HTR-8/SVneo (cell line): ENCODE measurements around the gene C10orf105.

Source experiments
- DNase-seq: peaks from one replicate; pipeline ENCODE4 v3.0.0; 2011; ENCODE audit warnings: low spot score, mixed read lengths; ENCODE audit not compliant: insufficient read length
- FAIRE-seq: peaks from 2 replicates; lab custom pipeline; 2011; peaks lifted over from hg19 to GRCh38; lab: Jason Lieb, UNC

C10orf105 gene

DNA sequence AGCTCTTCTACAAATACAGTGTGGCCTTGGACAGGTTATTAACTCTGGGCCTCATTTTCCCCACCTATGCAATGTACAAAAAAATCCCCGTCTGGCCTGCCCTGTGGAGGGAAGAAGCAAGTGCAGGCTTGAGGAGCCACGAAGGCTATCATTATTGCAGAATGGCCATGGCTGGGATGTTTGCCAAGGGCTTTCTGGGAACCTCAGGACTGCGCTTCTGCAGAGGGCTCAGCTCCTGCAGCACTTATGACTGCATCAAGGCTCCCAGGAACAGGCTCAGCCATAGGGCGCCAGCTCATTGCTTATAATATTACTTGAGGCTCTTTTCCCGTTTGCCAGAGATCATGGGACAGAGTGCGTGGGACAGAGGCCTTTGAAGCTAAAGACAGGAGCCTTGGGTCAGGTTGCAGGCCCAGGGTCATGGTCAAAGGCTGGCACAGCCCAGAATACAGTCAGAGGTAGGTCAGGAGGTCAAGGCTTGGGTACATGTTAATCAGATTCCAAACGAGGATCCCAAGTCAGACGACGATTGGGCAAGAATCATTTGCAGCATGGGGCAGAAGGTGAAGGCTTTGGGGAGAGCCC lies 20.6 kb upstream of the C10orf105 start:
- no peak for FAIRE-seq
- DNase-seq = no peak

DNA sequence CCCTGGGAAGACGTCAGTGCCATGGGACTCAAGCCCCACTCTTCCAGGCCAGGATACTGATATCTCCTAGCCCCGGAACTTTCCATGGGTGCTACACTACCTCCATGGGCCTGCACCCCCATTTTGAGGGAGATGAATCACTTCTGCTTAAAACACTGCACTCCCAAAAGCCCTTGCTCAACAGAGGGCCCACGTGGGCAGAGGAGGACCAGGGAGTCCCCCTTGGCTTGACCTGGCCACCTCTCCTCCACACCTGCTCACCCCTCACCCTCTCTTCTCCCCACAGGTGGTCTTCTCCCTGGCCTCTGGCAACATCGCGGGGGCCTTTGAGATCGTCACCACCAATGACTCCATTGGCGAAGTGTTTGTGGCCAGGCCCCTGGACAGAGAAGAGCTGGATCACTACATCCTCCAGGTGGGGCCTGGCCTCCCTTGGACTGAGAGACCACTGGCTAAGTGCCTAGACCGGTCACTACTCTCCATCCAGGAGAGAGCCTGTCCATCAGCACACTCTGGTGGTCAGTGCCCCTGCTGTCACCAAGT lies 19.9 kb upstream of the C10orf105 start:
- no peak for FAIRE-seq
- no peak for DNase-seq

DNA sequence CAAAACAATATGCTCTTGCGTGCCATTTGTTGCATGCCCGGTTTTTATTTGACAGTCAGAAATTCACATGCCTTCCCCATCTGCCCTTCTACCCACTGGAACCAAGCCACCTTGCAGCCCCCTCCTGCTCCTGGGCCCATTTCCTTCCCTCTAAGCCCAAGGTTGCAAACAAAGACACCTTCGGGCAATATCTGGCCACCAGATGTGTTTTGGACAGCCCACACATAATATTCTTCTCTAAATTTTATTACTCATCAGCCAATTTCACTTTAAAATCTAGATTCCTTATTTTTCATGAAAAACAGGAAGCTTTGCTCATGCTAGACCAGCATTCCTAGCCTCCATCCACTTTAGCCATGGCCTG lies 18.2 kb upstream of the C10orf105 start:
- FAIRE-seq (no peak), DNase-seq (no peak)

DNA sequence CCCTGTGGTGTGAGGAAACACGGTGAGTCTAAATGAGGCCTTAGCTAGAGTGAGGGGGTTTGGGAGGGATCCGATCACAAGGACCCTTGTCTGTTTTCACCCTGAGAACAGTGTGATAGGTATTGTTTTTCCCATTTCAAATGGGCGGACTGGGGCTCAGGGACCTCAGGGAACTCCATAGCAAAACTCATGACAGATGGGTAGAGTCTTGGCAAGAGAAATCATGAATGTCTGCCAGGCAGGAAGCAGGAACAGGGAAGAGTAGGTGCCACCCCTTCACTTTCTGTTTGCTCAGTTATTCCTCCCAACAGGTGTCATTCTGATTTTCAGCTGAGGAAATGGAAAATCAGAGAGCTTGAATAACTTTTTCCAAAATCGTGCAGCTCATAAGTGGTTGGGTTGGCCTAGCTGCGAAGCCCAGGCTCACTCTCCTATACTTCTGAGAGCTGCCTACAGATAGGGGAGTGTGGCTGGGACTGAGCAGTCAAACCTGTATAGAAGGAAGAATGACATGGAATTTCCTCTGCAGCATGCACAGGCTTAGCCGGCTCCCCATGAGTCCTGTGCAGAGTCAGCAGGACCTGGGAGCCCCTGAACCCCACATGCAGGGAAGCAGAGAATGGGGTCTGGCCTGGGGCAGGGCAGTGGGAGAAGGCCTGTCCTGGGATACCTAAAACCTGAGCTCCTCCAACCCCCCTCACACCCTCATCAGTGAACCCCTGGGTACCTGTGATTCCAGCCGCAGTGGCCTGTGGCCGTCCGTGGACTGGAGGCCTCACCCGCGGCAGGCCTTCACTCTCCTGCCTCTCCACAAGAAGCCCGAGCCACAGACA lies 17.6 kb upstream of the C10orf105 start:
- FAIRE-seq = no peak
- DNase-seq = no peak

DNA sequence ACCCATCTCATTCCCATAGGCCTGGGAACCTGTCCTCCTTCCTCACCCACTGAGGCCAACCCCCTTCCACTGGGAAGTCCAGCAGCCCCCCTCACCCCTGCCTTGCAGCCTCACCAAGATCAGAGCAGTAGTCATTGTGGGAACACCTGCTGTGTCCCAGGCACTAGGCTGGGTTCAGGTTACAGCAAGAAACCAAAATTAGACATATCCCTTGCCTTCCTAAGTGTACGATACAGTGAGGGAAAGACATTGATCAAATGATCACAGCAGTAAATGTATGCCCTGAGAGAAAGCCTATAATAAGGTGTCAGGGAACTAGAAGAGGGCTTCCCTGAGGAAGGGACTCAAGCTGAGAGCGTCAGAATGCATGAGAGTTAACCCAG lies 17.0 kb upstream of the C10orf105 start:
- no peak for DNase-seq
- no peak for FAIRE-seq

DNA sequence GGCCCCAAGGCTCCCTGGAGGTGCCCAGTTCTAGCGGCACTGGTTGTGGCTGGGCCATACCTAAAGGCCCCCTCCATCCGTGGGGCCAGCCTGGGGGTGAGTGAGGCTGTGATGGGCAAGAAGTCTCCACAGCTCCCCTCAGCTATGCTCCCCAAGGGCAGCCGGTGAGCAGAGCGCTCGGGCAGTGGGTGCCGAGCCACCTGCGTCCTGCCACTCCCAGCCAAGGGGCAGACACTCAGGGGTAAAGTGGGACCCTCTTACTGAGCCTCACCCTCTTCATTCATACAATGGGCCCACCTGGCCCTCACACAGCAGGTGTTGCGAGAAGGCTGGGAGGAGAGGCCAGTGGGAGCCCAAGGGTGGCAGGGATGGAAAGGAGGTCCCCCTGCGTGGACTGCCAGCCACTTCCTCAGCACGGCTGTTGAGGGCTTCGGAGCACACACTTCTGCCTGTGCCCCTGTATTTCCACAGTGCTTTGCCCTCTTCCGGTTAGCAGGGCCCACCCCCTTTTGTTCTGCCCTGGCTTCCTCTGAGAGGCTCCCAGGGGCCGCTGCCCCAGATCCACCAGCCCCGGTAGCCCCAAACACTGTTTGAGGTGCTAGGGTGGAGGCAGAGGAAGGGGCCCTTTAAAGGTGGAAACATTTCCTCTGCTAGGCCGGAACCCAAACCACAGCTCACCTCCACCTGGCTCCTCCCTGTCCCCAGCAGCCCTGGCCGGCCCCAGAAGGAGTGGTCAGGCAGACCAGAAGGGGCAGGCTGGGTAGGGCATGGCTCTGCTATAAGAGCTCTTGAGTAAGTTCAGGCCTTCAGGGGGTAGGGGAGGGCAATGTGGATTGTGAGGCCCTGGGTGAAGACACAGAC lies 16.4 kb upstream of the C10orf105 start:
- FAIRE-seq (no peak), DNase-seq (no peak)

DNA sequence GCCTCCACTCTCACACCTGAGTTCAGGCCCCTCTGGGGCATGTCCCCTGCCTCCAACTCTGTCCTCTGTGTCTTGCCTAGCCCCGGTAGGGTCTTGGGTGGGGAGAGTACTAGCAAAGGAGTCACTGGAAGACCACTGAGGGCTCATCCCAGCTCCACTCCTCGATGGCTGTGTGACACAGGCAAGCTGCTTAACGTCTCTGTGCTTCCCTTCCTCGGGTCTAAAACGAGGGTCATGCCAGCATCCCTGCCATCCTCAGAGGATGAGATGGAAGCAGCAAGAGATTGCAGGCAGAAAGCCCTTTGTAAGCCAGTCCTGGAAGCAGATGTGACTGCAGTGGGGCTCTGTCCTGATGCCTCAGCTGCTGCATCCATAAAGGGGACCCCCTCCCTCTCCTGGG lies 15.2 kb upstream of the C10orf105 start:
- DNase-seq (no peak), FAIRE-seq (no peak)

DNA sequence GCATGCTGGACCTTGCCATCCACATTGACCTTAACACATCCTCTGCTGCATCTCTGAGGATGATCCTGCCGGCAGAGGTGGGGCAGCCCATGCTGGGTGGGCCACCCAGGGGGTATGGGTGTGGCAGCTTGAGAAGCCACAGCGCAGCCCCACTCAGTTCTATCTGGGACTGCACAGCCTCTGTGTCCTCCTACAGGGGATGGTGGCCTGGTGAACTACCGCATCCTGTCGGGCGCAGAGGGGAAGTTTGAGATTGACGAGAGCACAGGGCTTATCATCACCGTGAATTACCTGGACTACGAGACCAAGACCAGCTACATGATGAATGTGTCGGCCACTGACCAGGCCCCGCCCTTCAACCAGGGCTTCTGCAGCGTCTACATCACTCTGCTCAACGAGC lies 12.2 kb upstream of the C10orf105 start:
- DNase-seq (no peak), FAIRE-seq (no peak)

DNA sequence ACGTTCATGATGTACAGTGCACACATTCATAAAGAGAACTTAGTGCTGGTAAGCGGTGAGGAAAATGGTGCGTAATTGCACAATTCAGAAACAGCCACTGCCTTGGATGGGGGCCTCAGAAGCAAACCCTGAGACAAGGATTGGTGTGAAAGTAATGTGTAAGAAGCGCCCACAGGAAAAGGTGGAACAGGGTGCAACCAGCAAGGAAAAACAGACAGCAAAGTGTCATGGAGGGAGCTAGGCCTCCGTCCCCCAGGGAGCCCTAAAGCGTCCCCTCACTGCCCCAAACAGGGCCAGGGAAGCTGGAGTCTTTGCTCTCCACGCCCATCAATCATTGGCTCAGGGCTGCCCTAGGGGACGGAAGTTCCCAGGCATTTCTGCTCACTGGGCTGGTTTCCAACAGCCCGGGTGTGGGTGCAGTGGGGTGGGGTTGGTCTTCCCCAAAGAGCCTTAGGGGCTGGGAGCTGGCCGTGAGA lies 9.6 kb upstream of the C10orf105 start:
- DNase-seq (peak; percentile 75), FAIRE-seq (peak; percentile 67)

DNA sequence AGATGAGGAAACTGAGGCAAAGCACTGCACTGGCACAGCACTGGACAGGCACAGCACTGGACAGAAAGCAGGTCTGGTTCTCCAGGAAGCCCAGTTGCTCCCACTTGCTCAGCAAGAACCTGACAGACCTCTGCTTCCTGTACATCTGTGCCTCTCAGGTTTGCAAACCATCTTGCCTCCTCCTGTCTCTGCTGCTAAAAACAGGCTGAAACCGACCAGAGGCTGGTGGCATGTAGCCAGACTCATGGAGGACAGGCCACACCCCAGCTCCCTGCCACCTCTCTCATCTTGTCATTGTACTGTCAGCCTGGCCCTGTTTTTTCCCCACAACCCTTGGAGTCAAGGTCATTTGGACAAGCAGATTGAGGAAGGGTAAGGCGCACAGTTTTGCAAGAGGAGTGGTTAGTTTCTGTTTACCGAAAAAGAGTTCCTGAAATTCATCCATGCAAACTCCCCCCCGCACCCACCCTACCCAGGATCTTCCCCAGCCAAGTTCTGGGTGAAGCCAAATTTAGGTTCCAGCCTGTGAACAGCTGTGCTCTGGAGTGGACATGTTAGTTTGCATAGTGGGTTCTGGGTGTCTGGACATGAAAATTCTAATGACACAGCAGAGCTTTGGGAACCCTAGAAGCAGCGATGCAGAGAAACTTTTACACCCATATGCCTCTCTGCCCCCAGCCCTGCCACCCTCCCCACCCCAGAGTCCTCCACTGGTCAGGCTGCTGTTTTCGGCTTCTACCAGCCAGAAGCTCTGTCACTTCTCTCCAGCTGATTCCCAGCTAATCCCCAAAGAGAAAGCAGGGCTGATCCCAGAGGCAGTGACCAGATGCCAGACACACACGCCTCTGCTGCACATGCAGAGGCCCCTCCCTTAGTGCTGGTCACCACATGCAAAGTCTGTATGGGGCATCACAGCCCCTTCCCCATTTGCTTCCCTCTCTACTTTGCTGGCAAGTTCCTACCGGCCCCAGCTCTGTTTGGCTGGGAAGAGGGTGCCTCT lies 8.5 kb upstream of the C10orf105 start:
- FAIRE-seq (no peak), DNase-seq (no peak)

DNA sequence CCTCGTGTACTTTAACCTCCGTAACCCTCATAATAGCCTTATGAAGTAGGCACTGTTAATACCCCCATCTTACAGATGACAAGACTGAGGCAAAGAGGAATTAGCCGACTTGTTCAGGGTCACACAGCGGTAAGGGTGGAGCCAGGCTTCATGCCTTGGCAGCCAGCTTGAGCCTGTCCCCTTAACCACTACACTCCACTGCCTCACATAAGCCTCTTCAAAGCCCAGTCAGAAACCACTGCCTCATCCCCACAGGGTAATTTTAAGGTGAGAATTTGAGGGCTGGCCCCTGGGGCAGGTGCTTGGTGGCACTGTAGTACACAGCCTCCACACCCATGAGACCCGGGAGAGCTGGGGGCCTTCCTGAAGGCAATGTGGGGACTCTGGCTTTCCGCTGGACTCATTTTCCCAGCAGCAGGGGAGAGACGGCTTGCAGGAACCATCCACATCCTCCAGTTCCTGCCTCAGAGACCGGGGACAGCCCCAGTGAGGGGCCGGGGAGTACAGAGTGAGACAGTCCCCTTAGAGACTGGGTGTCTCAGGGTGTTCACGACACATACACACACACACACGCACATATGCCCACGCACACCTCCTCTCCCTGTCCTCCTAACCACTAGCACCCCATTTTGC lies 7.6 kb upstream of the C10orf105 start:
- FAIRE-seq = peak; percentile 16
- no peak for DNase-seq

DNA sequence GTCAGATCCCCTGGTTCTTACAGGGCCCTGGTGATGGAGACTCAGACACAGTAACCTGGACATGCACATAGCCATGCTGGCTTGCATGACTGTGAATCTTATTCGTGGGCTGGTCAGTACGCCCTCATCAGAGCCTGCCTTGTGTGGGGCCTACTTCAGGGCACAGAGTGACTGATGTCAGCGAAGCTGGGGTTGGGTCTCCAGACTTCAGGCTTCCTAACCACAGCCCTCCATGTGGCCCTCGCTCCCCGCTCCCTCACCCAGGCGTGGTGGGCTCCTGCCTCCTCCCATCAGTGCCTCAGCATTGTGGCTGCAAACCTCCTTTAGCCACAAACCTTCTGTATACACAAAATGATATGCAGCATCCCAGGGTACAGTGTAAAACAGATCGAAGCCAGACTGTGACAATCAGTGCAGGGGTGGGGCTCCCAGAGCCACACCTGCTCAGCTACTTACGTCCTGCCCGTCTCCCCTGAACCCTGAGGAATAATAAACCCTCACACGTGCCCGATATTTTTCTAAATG lies 7.1 kb upstream of the C10orf105 start:
- DNase-seq (no peak), FAIRE-seq (peak; percentile 52)

DNA sequence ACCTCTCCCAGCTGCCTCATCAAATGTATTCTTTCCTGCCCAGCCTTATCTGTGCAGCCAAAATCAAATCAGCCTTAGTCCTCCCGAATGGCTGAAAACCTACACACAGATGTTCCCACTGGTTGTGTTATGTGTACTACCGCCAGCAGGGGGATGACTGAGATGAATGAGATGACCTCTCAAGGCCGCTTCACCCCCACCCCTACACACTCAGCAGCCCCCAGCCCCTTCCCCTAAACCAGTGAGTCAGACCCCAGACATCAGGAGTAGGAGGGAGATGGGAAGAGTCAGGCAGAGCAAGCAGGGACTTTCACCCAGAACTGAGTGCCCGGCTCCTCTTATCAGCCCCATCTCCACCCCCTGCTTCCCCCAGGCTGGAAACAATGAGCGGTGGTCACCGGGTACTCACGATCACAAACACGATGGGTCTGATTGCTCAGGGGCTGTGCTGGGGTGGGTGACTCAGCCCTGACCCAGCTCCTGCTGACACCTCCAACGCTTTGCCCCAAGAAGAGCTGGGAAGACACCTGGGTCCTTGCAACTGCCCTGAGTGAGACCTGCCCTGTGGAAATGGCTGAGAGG lies 6.5 kb upstream of the C10orf105 start:
- DNase-seq (peak; percentile 49), FAIRE-seq (peak; percentile 89)

DNA sequence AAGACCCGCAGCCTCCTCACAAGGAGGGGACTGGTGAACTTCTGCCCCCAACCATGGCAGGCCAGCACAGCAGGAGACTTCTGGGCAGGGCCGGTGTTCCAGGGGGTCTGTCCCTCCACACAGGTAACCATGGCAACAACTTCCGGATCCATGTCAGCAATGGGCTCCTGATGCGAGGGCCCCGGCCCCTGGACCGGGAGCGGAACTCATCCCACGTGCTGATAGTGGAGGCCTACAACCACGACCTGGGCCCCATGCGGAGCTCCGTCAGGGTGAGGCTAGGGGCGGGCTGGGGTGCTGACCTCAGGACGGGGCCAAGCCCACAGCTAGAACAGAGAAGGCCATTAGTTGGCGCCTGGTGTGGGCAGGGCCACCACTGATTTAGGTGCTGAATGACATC lies 5.7 kb upstream of the C10orf105 start:
- DNase-seq (no peak), FAIRE-seq (no peak)

DNA sequence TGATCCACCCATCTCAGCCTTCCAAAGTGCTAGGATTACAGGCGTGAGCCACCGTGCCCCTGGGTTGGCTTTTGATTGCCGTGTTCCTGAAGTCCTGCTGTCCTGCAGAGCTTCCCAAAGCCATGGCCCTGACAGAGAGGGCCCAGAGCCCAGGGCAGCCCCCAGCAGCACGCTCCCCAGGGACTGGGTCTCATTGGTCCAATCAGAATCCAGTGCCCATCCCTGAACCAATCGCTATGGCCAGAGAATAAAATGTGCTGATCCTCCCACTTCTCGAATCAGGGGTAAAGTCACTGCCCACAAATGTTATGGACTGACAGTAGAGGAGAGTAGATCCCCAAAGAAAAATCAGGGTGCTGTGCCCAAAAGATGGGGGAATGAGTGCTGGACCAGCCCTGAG lies 5.0 kb upstream of the C10orf105 start:
- FAIRE-seq (no peak), DNase-seq (no peak)

DNA sequence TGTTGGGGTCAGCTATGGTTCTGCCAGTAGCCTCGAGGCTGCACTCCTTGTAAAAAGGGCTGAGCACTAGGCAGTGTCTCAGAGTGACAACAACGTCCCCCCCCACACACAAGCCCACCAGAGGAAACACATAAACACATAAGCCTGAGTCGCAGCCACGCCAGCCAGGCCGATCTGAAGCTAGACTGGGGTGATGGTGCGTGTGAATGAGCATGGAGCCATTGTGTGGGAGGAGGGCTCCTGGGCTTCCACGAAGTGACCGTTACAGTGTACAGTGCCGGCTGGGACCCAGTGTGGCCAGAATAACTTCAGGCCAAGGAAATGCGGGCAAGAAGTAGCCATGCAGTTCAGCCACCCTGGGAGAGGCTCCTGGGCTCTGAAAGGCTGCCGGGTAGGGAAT lies 3.7 kb upstream of the C10orf105 start:
- DNase-seq (no peak), FAIRE-seq (no peak)

DNA sequence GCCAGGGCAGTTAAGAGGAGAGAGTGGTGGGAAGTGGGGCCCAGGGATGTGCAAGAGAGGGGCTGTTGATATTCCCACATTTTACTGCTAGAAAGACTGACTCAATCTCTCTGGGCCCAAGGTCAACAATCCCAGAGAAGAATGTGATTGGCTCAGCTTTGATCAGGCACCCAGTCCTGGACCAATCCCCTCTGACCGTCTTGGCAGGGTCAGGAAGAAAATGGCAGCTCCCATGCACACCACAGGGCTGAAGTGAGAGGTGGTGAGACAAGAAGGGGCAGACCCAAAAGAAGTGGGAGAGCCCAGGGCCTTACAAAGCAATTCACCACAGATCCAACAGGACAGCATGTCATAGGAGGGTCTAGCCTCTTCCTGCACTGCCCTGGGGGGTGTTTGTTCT lies 3.3 kb upstream of the C10orf105 start:
- no peak for FAIRE-seq

DNA sequence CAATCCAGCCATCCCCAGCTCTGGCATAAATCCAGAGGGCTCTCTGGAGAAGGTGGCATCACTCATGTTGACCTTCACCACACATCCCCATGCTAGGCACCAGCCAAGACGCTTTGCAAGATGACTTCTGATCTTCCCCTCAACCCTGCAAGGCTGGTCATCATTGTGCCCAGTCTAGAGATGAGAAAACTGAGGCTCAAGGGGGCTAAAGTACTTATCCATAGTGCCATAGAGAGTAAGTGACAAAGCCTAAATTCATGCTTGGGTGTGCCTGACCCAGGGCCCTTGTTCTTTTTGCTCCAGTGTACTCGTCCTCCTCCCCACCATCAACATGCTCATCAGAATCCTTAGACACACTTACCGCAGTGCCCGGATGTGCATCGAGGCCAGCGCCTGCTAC lies 1.7 kb upstream of the C10orf105 start:
- no peak for FAIRE-seq
- DNase-seq = no peak

More for the DNA sequence above, 3.3 kb upstream of the C10orf105 start:
- DNase-seq = no peak
